Measurements from ENCODE around the gene ABCA1.
"Not testable (repeated sequence)": the region's sequence is repeated elsewhere in the genome, so short reads cannot be mapped to it uniquely, and the experiment has no call there.

ABCA1 gene

DNA sequence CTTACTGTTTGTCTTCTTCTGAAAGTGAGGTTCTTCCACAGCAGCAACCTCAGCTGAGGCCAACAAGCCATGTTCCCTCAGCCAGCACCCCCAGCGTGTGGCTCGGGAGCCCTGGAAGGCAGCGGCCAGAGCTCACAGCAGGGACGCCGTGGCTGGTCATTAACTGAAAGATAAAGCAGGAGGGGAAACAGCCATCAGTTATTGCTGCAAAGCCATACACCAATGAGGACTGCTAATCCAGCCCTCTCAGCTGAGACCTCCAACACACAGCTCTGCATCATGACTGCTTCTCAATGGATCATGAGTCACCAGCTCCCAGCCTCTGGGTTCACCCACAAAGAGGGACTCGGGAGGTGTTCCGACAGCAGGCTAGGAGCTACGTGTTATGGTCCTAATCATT lies 24.3 kb downstream of the ABCA1 start:
- DNase-seq (ENCODE audit: low read depth): no peak

GRCh38 chr9:104900871-104901270 lies 27.1 kb downstream of the ABCA1 start:
- no peak for DNase-seq (ENCODE audit: low read depth)

- no peak for DNase-seq (ENCODE audit: low read depth)
Observed at GRCh38 chr9:104900324-104900723, 27.6 kb downstream of the ABCA1 start.

DNA sequence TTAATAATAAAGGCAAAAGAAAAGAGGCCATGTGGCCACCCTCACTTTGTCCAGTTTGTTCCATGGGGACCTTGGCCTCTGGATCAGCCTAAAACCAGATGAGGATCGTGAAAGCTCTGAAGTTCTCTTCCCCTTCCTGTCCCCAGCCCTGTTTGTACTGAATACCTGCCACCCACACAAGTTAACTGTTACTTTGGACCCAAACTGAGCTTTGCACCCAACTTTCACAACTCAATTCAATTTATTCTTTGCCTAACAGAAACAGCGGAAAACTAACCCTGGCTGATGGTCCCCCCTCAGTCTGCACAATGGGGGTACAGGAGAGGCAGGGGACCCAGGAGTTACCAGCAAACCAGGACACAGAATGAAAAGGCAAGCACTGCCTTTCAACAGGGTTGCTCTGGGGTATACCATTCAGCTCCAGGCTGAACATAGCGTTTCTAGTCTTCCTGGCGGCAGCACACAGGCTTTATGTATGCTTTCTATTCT lies 28.2 kb downstream of the ABCA1 start:
- no peak for DNase-seq (ENCODE audit: low read depth)

GRCh38 chr9:104898376-104898775 lies 29.6 kb downstream of the ABCA1 start:
- DNase-seq (ENCODE audit: low read depth): not testable (repeated sequence)

- no peak for DNase-seq (ENCODE audit: low read depth)
Observed at GRCh38 chr9:104896131-104896530, 31.8 kb downstream of the ABCA1 start.

DNA sequence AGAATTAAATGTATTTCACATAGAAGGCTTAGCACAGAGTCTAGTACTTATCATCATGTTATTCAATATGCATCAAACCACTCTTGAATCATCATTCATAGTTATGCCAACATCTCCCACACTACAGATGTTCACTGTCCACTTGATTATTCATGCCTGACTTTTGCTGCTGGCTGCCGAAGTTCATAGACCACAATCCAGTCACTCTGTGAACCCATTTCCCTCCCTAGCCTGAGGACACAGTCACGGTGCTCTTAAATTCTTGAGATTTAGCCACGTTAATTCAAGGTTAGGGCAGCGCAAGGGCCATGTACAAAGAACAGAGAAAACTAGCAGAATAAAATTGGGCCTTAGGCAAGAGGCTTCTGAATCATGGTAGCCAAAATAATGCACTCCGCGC lies 32.4 kb downstream of the ABCA1 start:
- DNase-seq (ENCODE audit: low read depth): no peak

GRCh38 chr9:104892701-104893100 lies 35.3 kb downstream of the ABCA1 start:
- no peak for DNase-seq (ENCODE audit: low read depth)

DNA sequence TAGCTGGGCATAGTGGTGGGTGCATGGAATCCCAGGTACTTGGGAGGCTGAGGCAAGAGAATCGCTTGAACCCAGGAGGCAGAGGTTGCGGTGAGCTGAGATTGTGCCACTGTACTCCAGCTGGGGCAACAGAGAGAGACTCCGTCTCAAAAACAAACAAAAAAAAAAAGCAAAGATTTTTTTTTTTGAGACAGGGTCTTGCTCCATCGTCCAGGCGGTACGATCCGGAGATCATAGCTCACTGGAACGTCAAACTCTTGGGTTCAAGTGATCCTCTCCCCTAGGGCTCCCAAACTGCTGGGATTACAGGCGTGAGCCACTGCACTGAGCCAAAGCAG lies 37.6 kb downstream of the ABCA1 start:
- no peak for DNase-seq (ENCODE audit: low read depth)

DNA sequence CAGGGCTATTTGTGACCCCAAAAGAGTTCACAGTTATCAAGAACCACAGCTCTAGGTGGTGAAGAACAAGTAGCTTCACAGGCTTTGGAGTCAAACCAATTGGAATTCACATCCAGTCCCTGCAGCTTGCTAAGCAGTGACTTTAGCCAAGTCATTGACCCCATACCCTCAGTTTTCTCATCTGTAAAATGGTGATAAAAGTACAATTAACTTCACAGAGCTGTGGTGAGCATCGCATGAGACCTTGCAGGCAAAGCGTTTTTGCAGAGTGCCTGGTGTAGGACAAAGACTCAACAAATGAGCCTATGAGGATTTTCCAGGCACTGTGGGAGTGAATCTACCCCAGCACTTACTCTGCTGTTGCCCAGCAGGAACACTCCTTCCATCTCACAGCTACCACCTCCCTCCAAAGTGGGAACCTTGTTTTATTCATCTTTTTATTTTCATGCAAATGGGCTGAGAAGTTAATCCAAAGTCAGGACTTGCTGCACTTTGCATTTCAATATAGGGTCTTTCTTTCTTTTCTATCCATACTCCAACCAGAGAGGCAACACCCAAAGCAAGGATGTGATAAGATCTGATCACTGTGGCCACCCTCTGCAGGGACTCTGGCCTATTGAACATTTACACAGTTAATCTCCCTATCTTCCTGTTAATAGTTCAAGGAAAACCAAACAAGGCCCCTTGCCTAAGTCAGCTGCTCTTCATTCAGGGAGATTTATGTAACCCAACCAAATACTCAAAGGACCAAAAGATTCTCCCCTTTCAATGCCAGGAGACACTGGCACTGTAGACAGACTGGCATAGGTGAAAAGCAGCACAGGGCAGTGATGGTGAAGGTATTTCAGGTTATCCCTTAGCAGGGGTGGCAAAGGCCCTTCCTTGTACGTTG lies 41.9 kb downstream of the ABCA1 start:
- DNase-seq (ENCODE audit: low read depth): no peak

GRCh38 chr9:104883169-104883568 lies 44.8 kb downstream of the ABCA1 start:
- DNase-seq (ENCODE audit: low read depth): no peak

GRCh38 chr9:104882566-104882965 lies 45.4 kb downstream of the ABCA1 start:
- no peak for DNase-seq (ENCODE audit: low read depth)

DNA sequence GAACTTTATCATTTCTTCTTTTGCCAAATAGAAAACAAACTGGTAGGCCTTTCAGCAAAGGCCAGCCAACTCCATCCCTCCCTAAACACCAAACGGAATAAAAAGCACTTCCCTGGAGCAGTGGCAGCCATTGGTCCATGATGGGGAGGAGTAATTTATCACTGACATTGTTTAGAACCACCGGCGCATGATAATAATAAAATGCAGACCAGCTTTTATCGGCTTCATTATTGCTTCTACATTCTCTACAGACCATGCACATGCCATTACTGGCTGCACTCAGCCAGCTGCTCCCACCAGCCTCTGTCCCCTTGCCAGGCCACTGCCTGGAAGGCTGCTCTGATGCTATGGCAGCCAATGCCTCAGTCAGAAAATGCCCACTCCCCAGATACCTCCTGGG lies 45.9 kb downstream of the ABCA1 start:
- no peak for DNase-seq (ENCODE audit: low read depth)

DNA sequence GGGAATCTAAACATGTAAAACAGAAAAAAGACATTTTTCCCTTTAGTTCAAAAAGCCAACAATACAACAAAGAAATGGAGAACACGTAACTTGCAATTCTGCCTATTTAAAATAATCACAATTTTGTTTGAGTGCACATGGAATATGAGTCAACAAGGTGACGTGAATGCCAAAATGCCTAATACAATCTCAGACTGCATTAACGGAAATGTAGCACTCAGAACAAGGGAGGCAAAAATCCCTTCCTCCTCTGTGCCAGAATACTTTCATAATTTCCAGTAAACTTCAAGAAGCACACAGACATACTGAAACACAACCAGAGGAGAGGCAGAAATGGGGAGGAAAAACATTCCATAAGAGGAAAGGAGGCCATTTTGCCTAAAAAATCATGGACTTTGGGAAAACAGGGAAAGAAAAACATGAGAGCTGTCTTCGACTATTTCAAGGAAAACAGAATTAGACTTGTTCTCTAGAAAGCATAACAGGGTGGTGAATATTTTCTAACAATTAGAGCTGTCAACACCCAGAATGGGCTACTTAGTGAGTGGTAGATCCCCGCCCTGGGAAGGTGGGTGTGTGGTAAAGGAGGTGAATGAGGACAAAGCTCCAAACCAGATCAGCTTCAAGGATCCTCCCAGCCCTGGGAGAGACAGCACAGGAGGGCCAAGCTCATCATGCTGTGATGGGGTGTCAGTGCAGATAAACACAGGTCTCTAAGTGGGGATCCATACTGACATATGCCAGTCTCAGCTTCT lies 48.2 kb downstream of the ABCA1 start:
- DNase-seq (ENCODE audit: low read depth): no peak

- no peak for DNase-seq (ENCODE audit: low read depth)
Observed at GRCh38 chr9:104876587-104876986, 51.4 kb downstream of the ABCA1 start.

GRCh38 chr9:104875897-104876296 lies 52.1 kb downstream of the ABCA1 start:
- DNase-seq (ENCODE audit: low read depth): no peak

- DNase-seq (ENCODE audit: low read depth): no peak
Observed at GRCh38 chr9:104875320-104875719, 52.6 kb downstream of the ABCA1 start.

GRCh38 chr9:104873489-104873850 lies 54.5 kb downstream of the ABCA1 start:
- no peak for DNase-seq (ENCODE audit: low read depth)

- DNase-seq (ENCODE audit: low read depth): no peak
Observed at GRCh38 chr9:104872656-104873488, 55.1 kb downstream of the ABCA1 start.

DNA sequence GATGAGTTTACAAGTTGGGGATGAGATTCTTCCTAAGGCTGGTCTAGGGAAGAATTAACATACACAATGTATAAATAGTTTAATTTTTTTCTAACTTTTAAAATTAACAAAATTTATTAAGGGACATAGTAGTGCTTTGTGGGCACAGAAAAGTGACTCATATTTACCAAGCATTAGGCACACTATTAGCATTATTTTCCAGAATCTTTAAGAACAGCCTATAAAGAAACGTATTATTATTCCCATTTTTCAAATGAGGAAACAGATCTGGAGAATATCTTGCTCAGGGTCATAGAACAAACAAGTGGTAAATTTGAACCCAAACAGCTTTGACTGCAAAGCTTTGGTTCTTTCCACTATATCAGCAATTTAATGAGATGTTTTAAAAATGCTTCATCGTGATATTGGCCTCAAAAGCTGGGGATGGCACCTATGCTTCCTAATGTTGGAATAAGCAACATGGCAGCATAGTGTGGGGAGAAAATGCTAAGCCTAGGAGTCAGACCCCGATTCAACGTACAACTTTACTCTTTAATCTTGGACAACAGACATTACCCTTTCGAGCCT lies 55.9 kb downstream of the ABCA1 start:
- DNase-seq (ENCODE audit: low read depth): no peak

GRCh38 chr9:104869811-104870210 lies 58.1 kb downstream of the ABCA1 start:
- no peak for DNase-seq (ENCODE audit: low read depth)

Measured in stimulated activated CD8-positive, alpha-beta memory T cell treated with anti-CD3 and anti-CD28 coated beads, Interleukin-7, amount 100 ng/mL, for 24 hours (primary cell).